22Rv1 (cell line): ENCODE data around the gene SLBP.

Experiments used
- H3K27ac ChIP-seq: fragments of 450-650 bp; 2 replicates; pipeline ENCODE4 v1.5.1; 2017
- CTCF ChIP-seq: fragments of 450-650 bp; IDR thresholded peaks from 2 replicates; pipeline ENCODE4 v1.5.1; 2017; ENCODE audit warnings: mild to moderate bottlenecking
- ZFX ChIP-seq: fragments of 450-650 bp; IDR thresholded peaks from 2 replicates; pipeline ENCODE4 v1.6.1; 2017; ENCODE audit warnings: antibody characterized with exemption, borderline replicate concordance

SLBP gene

DNA sequence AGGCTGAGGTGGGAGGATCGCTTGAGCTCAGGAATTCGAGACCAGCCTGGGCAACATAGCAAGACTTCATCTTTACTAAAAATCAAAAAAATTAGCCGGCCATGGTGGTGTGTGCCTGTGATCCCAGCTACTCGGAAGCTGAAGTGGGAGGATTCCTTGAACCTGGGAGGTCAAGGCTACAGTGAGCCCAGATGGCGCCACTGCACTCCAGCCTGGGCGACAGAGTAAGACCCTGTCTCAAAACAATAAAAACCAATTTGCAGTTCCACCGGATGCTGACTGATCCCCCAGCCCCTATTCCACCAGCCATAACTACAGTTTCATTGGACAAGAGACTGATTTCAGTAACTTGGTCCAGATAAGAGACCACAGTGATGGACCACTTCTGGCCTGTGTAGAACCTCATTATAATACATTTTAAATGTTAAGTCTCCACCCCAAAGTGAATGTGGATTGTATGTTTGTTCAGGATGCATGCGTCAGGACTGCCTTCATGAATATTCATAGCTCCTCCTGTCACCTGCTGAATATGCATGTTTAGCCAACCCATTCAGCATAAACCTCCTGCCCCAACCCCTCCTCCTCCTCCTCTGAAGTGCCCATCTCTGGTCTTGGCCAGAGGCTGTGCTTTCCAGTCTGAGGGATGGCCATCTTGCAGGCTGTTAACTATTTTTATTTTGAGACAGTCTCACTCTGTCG lies 2.3 kb upstream of the SLBP start:
- peak overlapping the region; percentile 98 for H3K27ac ChIP-seq
- TF ChIP-seq ZFX = no peak

- TF ChIP-seq ZFX (no peak), CTCF (no peak)
- peak overlapping the region; percentile 98 for H3K27ac ChIP-seq
Observed at GRCh38 chr4:1713003-1713851, 1.1 kb upstream of the SLBP start.

- peak overlapping the region; percentile 98 for H3K27ac ChIP-seq
- TF ChIP-seq ZFX (no peak), CTCF (no peak)
Observed at GRCh38 chr4:1711571-1712215, 426 bp downstream of the SLBP start.

GRCh38 chr4:1711055-1711570 lies 1.0 kb downstream of the SLBP start:
- peak overlapping the region; percentile 98 for H3K27ac ChIP-seq

GRCh38 chr4:1708581-1708980 lies 3.5 kb downstream of the SLBP start:
- no peak for TF ChIP-seq ZFX
- peak overlapping the region; percentile 98 for H3K27ac ChIP-seq

More at GRCh38 chr4:1711055-1711570, 1.0 kb downstream of the SLBP start:
- no peak for TF ChIP-seq CTCF
- no peak for TF ChIP-seq ZFX

- H3K27ac ChIP-seq = peak overlapping the region; percentile 15; the same call in 1 of the 2 replicates
- TF ChIP-seq ZFX = no peak
- TF ChIP-seq CTCF = no peak
Observed at GRCh38 chr4:1706358-1706757, 5.8 kb downstream of the SLBP start.

DNA sequence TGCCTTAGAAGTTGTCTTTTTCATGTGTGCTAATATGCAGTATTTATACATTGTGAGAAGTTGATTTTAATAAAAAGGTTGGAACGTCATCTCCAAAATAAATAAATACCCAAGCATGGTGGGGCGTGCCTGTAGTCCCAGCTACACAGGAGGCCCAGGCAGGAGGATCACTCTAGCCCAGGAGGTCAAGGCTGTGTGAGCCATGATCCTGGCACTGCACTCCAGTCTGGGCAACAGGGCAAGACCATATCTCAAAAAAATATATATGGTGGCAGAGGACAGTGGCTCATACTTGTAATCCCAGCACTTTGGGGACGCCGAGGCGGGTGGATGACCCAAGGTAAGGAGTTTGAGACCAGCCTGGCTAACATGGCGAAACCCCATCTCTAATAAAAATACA lies 6.4 kb downstream of the SLBP start:
- TF ChIP-seq ZFX (no peak), CTCF (no peak)
- H3K27ac ChIP-seq = peak overlapping the region; percentile 15; the same call in 1 of the 2 replicates
